ENCODE measurements around the gene VWF.

VWF gene

GRCh38 chr12:6092784-6093722, 31.4 kb downstream of the VWF start:
- no peaks in the 10 kb centered on the region for H3K36me3 ChIP-seq
- H3K27ac ChIP-seq: no peak overlapping the region

GRCh38 chr12:6091786-6092566, 32.5 kb downstream of the VWF start:
- Histone ChIP-seq H4K20me1 (no peaks in the 10 kb centered on the region), H3K4me2 (no peak overlapping the region), H3K9ac (no peak overlapping the region), H3K27me3 (no peaks in the 10 kb centered on the region), H3K36me3 (no peaks in the 10 kb centered on the region), H3K4me1 (0 out of 2 replicates have a peak, but pooled peaks cover 4% of the 10 kb centered on the region), H3K4me3 (no peak overlapping the region), H3K9me3 (no peaks in the 10 kb centered on the region), H3K27ac (no peak overlapping the region)
- no peak for TF ChIP-seq Cebpa-rat (IDR thresholded peaks at IDR 0.05)

More at GRCh38 chr12:6092784-6093722, 31.4 kb downstream of the VWF start:
- Histone ChIP-seq H4K20me1 (no peaks in the 10 kb centered on the region), H3K9me3 (no peaks in the 10 kb centered on the region), H3K27me3 (no peaks in the 10 kb centered on the region), H3K4me1 (peaks cover 10% of the 10 kb centered on the region; the same call in 1 of the 2 replicates), H3K4me2 (no peak overlapping the region), H3K9ac (no peak overlapping the region), H3K4me3 (no peak overlapping the region)
- no peak for TF ChIP-seq Cebpa-rat (IDR thresholded peaks at IDR 0.05)

- Histone ChIP-seq H3K27ac (no peak overlapping the region), H3K36me3 (no peaks in the 10 kb centered on the region), H3K4me1 (0 out of 2 replicates have a peak, but pooled peaks cover 4% of the 10 kb centered on the region), H3K4me2 (no peak overlapping the region), H3K4me3 (no peak overlapping the region), H3K9ac (no peak overlapping the region), H4K20me1 (no peaks in the 10 kb centered on the region), H3K27me3 (no peaks in the 10 kb centered on the region), H3K9me3 (no peaks in the 10 kb centered on the region)
- no peak for TF ChIP-seq Cebpa-rat (IDR thresholded peaks at IDR 0.05)
Measured at GRCh38 chr12:6090803-6091202, 33.7 kb downstream of the VWF start.

GRCh38 chr12:6088921-6089747, 35.3 kb downstream of the VWF start:
- Histone ChIP-seq H4K20me1 (no peaks in the 10 kb centered on the region), H3K36me3 (no peaks in the 10 kb centered on the region), H3K27ac (no peak overlapping the region), H3K27me3 (no peaks in the 10 kb centered on the region), H3K4me1 (peaks cover 14% of the 10 kb centered on the region), H3K4me3 (no peak overlapping the region), H3K4me2 (no peak overlapping the region), H3K9me3 (no peaks in the 10 kb centered on the region), H3K9ac (no peak overlapping the region)
- no peak for TF ChIP-seq Cebpa-rat (IDR thresholded peaks at IDR 0.05)

- Histone ChIP-seq H3K36me3 (no peaks in the 10 kb centered on the region), H3K4me1 (peaks cover 15% of the 10 kb centered on the region), H3K9ac (no peak overlapping the region), H3K27ac (no peak overlapping the region), H3K27me3 (no peaks in the 10 kb centered on the region), H3K4me3 (no peak overlapping the region), H3K4me2 (no peak overlapping the region), H3K9me3 (no peaks in the 10 kb centered on the region), H4K20me1 (no peaks in the 10 kb centered on the region)
- TF ChIP-seq Cebpa-rat (IDR thresholded peaks at IDR 0.05): no peak
Measured at GRCh38 chr12:6086316-6086715, 38.2 kb downstream of the VWF start.

GRCh38 chr12:6085841-6086240, 38.6 kb downstream of the VWF start:
- TF ChIP-seq Cebpa-rat (IDR thresholded peaks at IDR 0.05): no peak
- H3K36me3 ChIP-seq: no peaks in the 10 kb centered on the region
- no peak overlapping the region for H3K4me2 ChIP-seq
- peaks cover 15% of the 10 kb centered on the region for H3K4me1 ChIP-seq
- no peak overlapping the region for H3K9ac ChIP-seq
- no peak overlapping the region for H3K4me3 ChIP-seq
- H3K27me3 ChIP-seq: no peaks in the 10 kb centered on the region
- no peaks in the 10 kb centered on the region for H3K9me3 ChIP-seq
- no peaks in the 10 kb centered on the region for H4K20me1 ChIP-seq
- no peak overlapping the region for H3K27ac ChIP-seq

GRCh38 chr12:6084969-6085450, 39.5 kb downstream of the VWF start:
- no peak overlapping the region for H3K9ac ChIP-seq
- peak overlapping the region; percentile 61 for H3K4me2 ChIP-seq
- no peak for TF ChIP-seq Cebpa-rat (IDR thresholded peaks at IDR 0.05)
- no peak overlapping the region for H3K4me3 ChIP-seq
- H4K20me1 ChIP-seq: no peaks in the 10 kb centered on the region
- peaks cover 15% of the 10 kb centered on the region for H3K4me1 ChIP-seq
- no peaks in the 10 kb centered on the region for H3K36me3 ChIP-seq
- no peak overlapping the region for H3K27ac ChIP-seq
- H3K9me3 ChIP-seq: no peaks in the 10 kb centered on the region
- no peaks in the 10 kb centered on the region for H3K27me3 ChIP-seq

- no peak overlapping the region for H3K27ac ChIP-seq
- no peaks in the 10 kb centered on the region for H3K9me3 ChIP-seq
- no peaks in the 10 kb centered on the region for H4K20me1 ChIP-seq
- no peak overlapping the region for H3K9ac ChIP-seq
- H3K27me3 ChIP-seq: no peaks in the 10 kb centered on the region
- H3K4me2 ChIP-seq: peak overlapping the region; percentile 61
- H3K36me3 ChIP-seq: no peaks in the 10 kb centered on the region
- no peak overlapping the region for H3K4me3 ChIP-seq
- TF ChIP-seq Cebpa-rat (IDR thresholded peaks at IDR 0.05): no peak
- peaks cover 15% of the 10 kb centered on the region for H3K4me1 ChIP-seq
Measured at GRCh38 chr12:6084261-6084968, 40.1 kb downstream of the VWF start.

GRCh38 chr12:6083601-6084000, 40.9 kb downstream of the VWF start:
- H3K9me3 ChIP-seq: no peaks in the 10 kb centered on the region

More at GRCh38 chr12:6083601-6084000, 40.9 kb downstream of the VWF start:
- Histone ChIP-seq H3K27me3 (no peaks in the 10 kb centered on the region), H3K36me3 (no peaks in the 10 kb centered on the region), H3K4me1 (peaks cover 16% of the 10 kb centered on the region), H3K4me3 (no peak overlapping the region), H3K27ac (no peak overlapping the region), H3K4me2 (no peak overlapping the region), H3K9ac (no peak overlapping the region), H4K20me1 (no peaks in the 10 kb centered on the region)
- TF ChIP-seq Cebpa-rat (IDR thresholded peaks at IDR 0.05): no peak
